Omental fat pad (tissue), 4 donors: ENCODE measurements around the gene PPP1R13B. TPM values are rescaled to one million over a fixed set of nuclear protein-coding genes. Genes with fewer than 3 reads are reported as not detected.

Experiments
- ATAC-seq: fragments of 150-250 bp; one replicate; pipeline ENCODE4 v1.9.1; 2016; ENCODE audit warnings: mild to moderate bottlenecking, moderate library complexity; ENCODE audit not compliant: low FRiP score
- DNase-seq: peaks from one replicate; pipeline ENCODE4 v3.0.0-alpha.2; 2019; ENCODE audit warnings: low spot score
- total RNA-seq, 4 donors: library from RNA; depleted of rRNA; stranded (reverse); fragments of >200 nt; gene quantifications; one replicate each; pipeline ENCODE4 v1.1.0, GENCODE V29; 2016
- TF ChIP-seq, protein P1 (sequence below), 3 donors: fragments of 450-650 bp; IDR thresholded peaks; one replicate each; pipeline ENCODE4 v1.5.1; 2016 to 2017; ENCODE audit warnings: antibody characterized with exemption in 3 of 3, mild to moderate bottlenecking in 3 of 3, moderate library complexity in 2 of 3

Gene PPP1R13B
- total RNA-seq, 4 donors from 2014 or later: 9.7 to 31.1 (median 15.0) TPM

DNA sequence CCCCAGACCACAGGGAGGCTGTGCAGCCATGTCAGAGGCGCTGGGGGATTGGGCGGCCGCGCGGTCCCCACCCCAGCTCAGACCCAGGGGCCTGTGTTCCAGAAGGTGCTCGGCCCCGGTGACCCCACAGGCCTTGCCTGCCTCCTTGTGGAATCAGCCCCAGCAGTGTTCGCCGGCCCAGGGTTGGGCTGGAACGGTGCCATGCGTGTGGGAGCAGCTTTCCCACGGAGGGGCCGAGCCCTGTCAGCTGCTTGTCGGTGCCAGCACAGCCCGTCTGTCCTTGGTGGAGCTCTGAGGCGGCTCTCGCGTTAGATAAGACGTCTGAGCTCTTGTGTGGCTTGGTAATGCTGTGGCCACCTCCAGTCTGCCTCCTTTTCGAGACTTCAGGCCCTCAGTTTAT is 123.3 kb downstream of the PPP1R13B start:
- TF ChIP-seq, protein P1, sequence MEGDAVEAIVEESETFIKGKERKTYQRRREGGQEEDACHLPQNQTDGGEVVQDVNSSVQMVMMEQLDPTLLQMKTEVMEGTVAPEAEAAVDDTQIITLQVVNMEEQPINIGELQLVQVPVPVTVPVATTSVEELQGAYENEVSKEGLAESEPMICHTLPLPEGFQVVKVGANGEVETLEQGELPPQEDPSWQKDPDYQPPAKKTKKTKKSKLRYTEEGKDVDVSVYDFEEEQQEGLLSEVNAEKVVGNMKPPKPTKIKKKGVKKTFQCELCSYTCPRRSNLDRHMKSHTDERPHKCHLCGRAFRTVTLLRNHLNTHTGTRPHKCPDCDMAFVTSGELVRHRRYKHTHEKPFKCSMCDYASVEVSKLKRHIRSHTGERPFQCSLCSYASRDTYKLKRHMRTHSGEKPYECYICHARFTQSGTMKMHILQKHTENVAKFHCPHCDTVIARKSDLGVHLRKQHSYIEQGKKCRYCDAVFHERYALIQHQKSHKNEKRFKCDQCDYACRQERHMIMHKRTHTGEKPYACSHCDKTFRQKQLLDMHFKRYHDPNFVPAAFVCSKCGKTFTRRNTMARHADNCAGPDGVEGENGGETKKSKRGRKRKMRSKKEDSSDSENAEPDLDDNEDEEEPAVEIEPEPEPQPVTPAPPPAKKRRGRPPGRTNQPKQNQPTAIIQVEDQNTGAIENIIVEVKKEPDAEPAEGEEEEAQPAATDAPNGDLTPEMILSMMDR (IDR thresholded peaks at IDR 0.05): no peak
- ATAC-seq (peak; percentile 45), DNase-seq (peak; percentile 58)

DNA sequence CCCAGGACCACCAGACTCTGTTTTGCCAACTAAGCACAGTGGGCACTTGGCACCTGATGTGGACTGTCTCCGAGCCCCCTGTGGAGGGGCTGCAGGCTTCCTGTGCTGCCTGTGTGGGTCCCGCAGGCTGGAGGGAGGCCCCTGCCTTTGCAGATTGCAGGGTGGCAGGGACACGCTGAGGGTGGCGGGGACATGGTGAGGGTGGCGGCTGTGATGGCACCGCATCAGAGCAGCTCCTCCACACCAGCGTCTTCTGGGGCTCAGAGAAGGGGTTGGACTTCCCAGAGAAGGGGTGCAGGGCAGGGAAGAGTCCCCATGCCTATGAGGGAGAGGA is 123.7 kb downstream of the PPP1R13B start:
- ATAC-seq: peak; percentile 3

DNA sequence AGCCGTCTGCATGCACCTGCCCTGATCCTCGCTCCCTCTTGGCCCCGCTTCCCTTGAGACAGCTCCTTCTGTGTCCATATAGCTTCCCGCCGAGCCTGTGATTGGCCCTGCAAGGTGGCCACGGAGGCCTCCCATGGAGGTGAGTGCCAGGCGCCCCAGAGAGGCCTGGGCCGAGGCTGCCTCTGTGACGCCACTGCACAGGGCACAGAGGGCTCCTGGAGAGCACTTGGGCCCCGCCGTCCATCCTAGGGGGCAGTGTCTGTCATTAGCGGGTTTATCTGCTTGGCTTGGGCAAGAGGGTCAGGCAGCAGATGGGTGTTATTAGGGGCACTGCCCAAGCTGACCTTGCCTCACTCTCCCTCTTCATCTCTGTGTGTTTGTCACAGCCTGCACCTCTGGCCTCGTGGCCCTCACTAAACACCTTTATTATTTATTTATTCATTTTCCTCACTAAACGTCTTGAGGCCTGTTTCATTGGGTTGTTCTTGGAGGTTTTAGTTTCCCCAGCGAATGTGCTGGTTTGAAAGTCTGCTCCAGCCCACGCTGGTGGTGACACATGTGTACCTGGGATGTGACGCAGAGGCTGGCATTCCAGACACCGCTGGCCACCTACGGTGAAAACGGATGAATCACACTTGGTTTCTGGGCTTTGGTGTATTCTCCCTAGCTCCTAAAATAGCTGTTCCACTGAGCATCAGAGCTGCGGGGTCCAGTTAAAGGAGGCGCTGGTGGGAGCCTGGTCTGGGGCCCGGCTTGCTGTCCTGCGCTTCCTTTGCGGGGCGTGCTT is 125.8 kb downstream of the PPP1R13B start:
- TF ChIP-seq, protein P1 (IDR thresholded peaks at IDR 0.05): no peak
- no peak for ATAC-seq
- DNase-seq: no peak

More for the DNA sequence above, 123.7 kb downstream of the PPP1R13B start:
- TF ChIP-seq, protein P1 (IDR thresholded peaks at IDR 0.05): no peak
- no peak for DNase-seq

DNA sequence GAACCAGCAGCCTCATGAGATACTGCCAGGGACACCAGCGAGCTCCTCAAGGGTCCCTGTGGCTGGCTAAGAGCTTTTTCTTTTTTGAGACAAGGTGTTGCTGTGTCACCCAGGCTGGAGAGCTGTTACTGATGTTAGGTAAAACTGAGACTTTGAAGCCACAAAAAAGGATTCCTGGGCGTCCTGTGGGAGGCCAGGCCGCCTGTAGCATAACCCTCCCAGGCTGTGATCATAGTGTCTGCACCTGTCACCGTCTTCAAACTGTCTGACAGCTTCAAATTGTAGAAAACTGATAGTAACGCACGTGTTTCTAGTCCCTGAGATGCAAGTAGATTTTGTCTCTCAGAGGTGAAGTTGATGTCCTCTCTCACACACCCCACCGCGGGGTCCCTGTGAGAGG is 127.6 kb downstream of the PPP1R13B start:
- DNase-seq (no peak), ATAC-seq (no peak)
- TF ChIP-seq, protein P1 (IDR thresholded peaks at IDR 0.05): no peak

DNA sequence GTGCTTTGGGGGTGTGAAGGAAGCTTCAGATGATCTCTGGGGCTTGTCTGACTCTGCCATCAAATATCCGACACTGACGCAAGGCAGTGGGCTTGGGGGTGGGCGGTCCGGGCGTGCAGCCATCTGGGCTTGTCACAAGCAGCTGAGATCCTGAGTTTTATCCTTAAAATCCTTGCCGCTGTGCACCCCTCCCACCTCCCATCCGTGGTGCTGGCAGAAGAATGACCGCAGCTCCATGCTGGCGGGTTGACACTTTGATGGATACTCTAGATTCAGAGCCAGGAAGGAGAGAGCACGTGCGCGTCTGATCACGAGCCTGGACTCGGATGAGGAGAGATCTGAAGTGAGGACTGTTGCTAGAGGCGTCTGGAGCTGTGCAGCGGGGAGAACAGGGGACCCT is 128.8 kb downstream of the PPP1R13B start:
- ATAC-seq (no peak), DNase-seq (no peak)
- TF ChIP-seq, protein P1 (IDR thresholded peaks at IDR 0.05): no peak

DNA sequence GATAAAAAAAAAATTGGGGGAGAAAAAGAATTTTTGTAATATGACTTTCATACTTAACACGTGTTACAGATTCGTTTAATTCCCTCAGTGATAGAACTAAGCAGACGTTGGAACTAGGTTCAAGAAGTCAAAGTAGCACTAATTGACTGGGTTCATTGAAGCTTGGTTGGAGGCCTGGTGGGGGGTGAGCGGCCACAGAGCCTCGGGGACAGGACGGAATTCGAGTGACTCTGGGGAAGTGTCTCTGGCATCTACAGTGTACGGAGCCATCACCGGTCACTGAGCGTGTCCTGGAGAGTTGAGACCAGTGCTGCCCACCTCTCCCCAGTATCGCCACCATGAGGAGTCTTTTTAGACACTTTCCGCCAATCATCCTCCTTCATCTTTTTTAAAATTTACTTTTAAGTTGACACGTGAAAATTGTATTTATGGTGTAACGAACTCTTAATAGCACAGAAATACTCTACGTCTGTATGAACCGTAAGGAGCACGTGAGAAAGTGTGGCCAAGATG is 130.4 kb downstream of the PPP1R13B start:
- ATAC-seq: no peak
- TF ChIP-seq, protein P1 (IDR thresholded peaks at IDR 0.05): no peak
- DNase-seq: no peak
